Uterus (tissue), 2 donors: ENCODE results near the gene FAM181A.

ENCODE experiments used
- CTCF ChIP-seq, 4 experiments: fragments of 200-600 bp in 2 of 4; fragments of 450-650 bp in 2 of 4; sonication (generic) in 2 of 4; IDR thresholded peaks; one replicate each; pipeline ENCODE4 v1.5.1; 2016 to 2019; ENCODE audit warnings: antibody characterized with exemption in 4 of 4, mild to moderate bottlenecking in 2 of 4, moderate library complexity in 1 of 4
- POLR2A ChIP-seq, 2 donors: fragments of 450-650 bp; IDR thresholded peaks; one replicate each; pipeline ENCODE4 v1.6.1; 2016; ENCODE audit warnings: antibody characterized with exemption in 2 of 2, mild to moderate bottlenecking in 1 of 2, moderate library complexity in 1 of 2

DNA sequence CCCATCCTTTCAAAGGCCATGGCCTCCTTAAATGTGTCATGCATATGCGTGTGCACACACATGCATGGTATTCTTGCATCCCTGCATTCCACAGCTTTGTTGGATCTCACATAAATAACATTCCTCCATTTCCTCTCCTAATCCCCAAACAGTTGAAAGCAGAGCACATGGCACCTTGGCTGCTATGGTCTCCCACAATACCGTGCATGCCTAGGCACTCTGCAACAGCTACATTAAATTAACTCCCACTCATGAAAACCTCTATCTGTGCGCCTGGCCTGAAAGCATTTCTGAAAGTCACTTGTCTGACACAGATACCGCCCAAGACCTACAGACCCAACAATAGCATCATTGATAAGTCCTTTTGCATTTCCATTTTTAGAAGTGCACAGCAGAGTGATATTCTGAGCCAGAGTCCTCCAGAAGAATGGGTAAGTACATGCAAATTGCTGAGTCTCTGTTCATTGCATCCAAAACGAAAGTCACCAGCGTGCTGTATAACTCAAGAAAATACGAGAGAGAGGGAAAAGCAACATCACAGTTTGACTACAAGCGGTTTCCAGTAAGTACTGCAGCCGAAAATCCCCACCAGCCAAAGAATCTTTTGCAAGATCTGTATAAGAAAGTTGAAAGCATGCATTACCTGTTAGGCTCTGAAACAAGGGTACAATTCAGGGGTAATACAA, 48.8 kb downstream of the FAM181A start:
- TF ChIP-seq POLR2A (IDR thresholded peaks at IDR 0.05) (no peak), CTCF (IDR thresholded peaks at IDR 0.05) (no peak)
